IPS-11a (cell line): ENCODE results near the gene TBL2.
"Not testable (repeated sequence)": the region's sequence is repeated elsewhere in the genome, so short reads cannot be mapped to it uniquely, and the experiment has no call there.

Experiments
- H3K4me3 ChIP-seq: one replicate; pipeline ENCODE4 v1.5.1; 2013; ENCODE audit warnings: low read depth, low read length, control low read depth

Gene TBL2

DNA sequence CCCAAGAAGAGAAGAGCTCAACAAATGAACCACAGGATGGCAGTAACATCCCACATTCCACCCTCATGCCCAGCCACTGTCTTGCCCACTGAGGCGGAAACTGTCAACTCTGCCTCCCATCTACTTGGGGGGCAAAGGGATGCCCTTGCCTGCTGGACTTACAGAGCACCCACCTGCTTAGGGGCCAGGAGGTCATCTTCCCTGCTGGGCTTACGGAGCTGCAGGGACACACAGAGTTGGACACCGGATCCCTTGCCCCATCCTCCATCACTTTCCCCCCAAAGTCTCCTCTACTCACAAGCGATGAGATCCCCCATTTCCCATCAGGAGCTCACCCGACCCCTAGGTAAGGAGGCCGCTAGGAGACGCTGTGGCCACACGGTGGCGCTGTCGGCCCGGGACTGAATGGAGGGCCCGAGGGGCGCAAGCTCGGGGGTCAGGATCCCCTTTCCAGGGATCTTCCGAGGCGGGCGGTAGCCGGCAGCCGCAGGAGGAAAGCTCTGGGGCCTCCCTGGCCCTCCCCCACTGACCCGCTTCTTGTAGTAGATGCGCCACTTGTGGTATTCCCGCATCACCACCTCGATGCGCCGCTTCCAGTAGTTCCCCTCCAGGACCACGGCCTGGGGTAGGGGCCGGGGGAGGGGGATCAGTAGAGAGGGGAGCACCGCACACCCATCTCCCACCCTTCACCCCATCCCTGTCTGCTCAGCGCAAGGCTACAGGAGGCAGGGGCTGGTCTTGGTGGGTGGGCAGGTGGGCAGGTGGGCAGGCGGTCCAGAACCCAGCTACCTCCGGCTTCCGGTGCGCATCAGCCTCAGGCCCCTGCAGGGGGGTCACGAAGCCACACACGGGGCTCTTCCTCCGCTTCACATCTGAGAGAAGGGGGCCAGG lies 28.7 kb upstream of the TBL2 start:
- H3K4me3 ChIP-seq, result no peak overlapping the region

DNA sequence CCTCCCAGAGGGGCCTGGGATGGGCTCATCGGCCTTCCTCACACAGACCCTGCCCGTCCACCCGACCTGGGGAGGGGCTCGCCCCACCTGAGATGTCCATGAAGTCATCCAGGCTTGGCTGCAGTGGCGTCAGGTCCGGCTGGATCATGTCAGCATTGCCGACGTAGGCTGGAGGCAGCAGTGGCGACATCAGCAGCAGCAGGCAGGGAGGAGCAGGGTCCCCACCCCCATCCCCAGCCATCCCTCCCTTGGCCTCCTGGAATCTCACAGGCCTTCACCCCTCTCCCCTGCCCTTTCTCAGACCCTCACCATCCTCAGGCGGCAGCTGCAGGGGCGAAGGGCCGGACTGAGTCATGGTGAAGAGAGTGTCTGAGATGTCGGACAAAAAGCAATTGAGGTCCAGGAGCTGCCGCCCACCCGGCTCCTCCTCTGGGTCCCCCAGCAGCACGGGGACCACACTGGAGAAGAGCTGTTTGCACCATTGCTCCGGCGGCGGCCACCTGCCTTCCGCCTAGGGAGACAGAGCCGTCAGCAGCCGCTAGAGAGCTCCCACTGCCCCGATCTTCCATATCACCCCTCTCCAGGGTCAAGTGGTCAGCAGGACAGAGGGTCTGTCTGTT lies 27.3 kb upstream of the TBL2 start:
- no peak overlapping the region for H3K4me3 ChIP-seq

- no peak overlapping the region for H3K4me3 ChIP-seq
These were observed 24.6 kb upstream of the TBL2 start for GRCh38 chr7:73602721-73603651.

- H3K4me3 ChIP-seq, result no peak overlapping the region
These were observed 21.5 kb upstream of the TBL2 start for GRCh38 chr7:73599916-73600315.

DNA sequence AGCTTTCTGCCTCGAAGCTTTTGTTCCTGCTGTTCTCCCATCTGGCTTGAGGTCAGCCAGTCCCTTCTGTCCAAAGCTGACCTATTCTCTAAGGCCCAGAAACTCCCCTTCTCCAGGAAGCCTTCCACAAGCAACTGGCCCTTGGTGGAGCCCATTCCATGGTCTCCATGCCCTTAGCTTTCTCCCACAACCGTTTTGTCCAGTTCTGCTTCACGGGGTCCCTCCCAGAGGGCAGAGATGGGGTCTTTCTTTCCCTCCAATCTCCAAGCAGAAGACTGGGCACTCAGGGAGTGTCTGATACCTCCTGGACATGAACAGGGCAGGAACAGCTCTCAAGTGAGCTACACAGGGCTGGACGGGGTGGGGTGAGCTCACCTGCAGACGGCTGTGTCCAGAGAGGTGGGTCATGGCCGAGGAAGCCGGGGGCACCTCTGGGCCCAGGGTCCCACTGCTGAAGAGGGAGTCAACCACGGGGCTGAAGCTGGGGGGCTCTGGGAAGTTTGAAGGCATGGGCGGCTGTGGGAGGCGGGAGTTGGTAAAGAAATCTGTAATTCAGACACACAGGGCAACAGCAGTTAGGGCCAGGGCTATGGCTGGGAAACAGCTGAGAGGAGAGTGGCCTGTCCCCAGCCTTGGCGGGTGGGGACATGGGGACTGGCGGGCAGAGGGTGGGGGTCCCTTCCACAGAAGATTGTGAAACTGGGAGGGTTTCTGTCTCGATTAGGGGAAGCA lies 20.9 kb upstream of the TBL2 start:
- no peak overlapping the region for H3K4me3 ChIP-seq

GRCh38 chr7:73597978-73598782 lies 19.8 kb upstream of the TBL2 start:
- H3K4me3 ChIP-seq, result no peak overlapping the region

DNA sequence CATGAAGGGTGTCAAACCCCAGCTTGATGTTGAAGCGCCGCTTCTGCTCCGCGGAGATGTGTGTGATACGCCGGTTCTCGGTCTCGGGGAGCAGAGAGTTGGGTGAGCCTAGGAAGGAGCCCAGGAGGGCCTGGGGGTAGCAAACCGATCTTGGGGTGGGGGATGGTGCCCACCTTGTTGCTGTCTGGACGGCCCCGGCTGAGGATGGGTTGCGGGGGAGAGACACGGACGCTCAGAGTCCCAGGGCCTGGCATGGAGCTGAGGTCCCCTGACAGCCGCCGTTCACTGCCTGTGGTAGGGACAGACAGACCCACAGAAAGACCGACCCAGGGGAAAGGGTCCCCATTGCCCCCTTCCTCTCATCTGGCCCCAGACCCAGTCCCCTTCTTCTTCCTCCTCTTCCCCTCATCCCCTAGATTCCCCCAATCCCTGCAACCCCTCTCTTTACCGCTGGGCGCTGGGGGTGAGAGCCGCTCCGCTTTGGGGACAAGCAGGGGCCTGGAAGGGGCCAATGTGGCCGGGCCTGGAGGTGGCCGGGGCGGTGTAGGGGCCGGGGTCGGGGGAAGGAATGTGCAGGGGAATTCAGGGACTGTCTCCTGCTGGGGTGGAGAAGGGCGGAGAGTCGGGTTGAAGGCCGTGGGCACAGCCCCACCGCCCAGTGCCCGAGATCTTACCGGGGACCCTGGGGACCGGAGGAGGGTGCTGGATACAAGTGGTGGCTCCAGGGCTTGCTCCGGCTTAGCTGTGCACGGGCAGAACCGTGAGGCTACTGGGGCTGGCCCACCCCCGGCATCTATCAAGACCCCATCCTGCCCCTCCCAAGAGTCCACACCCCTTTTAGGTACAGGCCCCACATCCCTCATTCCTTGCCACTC lies 18.0 kb upstream of the TBL2 start:
- no peak overlapping the region for H3K4me3 ChIP-seq

DNA sequence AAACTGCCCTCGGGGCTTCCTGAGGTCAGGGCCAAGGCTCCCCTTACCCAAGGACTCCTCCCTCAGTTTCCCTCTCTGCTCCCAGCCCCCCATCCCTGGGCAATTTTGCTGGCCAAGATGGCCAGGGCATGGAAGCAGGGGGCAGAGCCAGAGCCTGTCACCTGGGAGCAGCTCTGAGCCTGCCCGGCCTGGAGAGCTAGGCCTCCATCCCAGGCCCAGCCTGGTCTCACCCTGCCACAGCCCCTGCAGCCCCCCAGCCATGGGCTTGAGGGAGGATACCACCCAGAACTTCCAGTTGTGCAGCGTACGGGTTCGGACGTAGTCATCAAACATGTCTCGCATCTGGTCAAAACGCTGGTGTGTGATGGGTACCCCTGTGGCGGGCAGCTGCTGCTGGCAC lies 17.0 kb upstream of the TBL2 start:
- H3K4me3 ChIP-seq, result no peak overlapping the region

GRCh38 chr7:73593207-73594045 lies 15.0 kb upstream of the TBL2 start:
- H3K4me3 ChIP-seq, result no peak overlapping the region

- H3K4me3 ChIP-seq, result no peak overlapping the region
These were observed 8.5 kb upstream of the TBL2 start for GRCh38 chr7:73586911-73587310.

GRCh38 chr7:73585196-73585595 lies 6.8 kb upstream of the TBL2 start:
- no peak overlapping the region for H3K4me3 ChIP-seq

- H3K4me3 ChIP-seq, result no peak overlapping the region
These were observed 4.4 kb upstream of the TBL2 start for GRCh38 chr7:73582664-73583202.

DNA sequence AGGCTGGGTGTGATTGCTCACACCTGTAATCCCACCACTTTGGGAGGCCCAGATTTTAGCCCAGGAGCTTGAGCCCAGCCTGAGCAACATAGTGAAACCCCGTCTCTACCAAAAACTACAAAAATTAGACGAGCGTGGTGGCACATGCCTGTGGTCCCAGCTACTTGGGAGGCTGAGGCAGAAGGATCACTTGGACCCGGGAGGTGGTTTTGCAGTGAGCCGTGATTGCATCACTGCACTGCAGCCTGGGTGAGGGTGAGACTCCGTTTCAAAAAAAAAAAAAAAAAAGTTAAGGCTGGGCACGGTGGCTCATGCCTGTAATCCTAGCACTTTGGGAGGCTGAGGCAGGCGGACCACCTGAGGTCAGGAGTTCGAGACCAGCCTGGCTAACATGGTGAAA lies 2.6 kb upstream of the TBL2 start:
- not testable (repeated sequence) for H3K4me3 ChIP-seq

DNA sequence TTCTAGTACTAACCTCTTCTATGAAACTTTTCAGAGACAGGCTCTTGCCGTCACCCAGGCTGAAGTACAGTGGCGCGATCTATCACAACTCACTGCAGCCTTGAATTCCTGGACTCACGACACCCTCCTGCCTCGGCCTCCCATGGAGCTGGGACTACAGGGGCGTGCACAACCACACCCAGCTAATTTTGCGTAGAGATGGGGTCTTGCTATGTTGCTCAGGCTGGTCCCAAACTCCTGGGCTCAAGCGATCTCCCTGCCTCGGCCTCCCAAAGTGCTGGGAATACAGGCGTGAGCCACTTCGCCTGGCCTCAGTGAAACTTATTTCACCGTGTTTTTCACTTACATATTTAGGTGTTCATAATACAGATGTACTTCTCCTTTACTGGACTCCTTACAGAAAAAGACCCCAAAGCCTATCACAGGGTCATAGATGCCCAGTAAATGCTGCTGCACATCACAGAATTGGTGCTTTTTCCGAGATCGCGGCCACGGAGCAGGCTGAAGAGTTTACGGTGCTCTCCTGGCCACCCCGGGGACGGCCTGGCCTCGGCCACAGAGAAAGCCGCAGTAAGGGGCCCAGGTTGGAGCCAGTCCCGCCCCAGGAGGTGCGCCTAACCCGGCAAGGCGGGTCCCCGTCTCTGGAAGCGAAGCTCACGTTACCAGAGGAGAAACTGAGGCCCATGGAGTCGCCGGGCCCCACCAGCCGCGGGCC lies 595 bp downstream of the TBL2 start:
- peak overlapping the region; percentile 62 for H3K4me3 ChIP-seq

GRCh38 chr7:73573791-73574190 lies 4.6 kb downstream of the TBL2 start:
- H3K4me3 ChIP-seq, result no peak overlapping the region

DNA sequence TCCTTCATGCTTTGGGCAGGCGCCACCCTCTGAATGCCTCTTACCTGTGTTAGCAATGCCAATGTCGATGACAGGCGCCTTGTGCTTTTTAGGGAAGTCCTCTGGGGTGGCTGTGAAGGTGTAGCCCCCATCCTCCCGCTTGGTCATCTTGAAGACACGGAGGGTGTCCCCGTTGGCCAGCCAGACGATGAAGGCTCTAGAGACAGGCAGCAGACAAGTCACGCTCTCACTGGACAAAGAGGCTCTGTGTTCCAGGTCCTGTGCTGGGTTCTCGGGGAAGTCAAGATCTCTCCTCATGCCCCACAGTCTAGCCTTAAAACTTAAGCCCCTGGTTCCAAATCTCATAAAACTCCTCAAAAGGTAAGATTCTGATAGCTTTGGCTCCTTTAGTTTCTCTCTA lies 5.1 kb downstream of the TBL2 start:
- H3K4me3 ChIP-seq, result no peak overlapping the region

- H3K4me3 ChIP-seq, result no peak overlapping the region
These were observed 5.6 kb downstream of the TBL2 start for GRCh38 chr7:73572767-73573186.
